Lower leg skin (tissue), 4 donors: ENCODE results near the gene TMEM212. TPM values are rescaled to one million over a fixed set of nuclear protein-coding genes. Genes with fewer than 3 reads are reported as not detected.

Source experiments
- DNase-seq, 2 donors: peaks; one replicate each; pipeline ENCODE4 v3.0.0-alpha.2; 2019; ENCODE audit warnings: low spot score in 2 of 2
- H3K4me3 ChIP-seq: fragments of 200-600 bp; sonication (generic); 2 replicates; pipeline ENCODE4 v1.5.1; 2017; ENCODE audit warnings: mild to moderate bottlenecking, low read depth; ENCODE audit not compliant: poor library complexity, severe bottlenecking
- CTCF ChIP-seq, 3 donors: fragments of 450-650 bp; IDR thresholded peaks; one replicate each; pipeline ENCODE4 v1.5.1; 2016; ENCODE audit warnings: antibody characterized with exemption in 3 of 3, mild to moderate bottlenecking in 3 of 3, moderate library complexity in 2 of 3
- POLR2A ChIP-seq, 2 donors: fragments of 450-650 bp; IDR thresholded peaks; one replicate each; pipeline ENCODE4 v1.6.1; 2016 to 2017; ENCODE audit warnings: antibody characterized with exemption in 2 of 2, mild to moderate bottlenecking in 1 of 2, moderate library complexity in 1 of 2
- WGBS, 2 donors: methylation state at CpG; one replicate each; pipeline ENCODE4 v1.1.5; 2018; 5-methylcytosine and 5-hydroxymethylcytosine counted together
- intact Hi-C: fragments of 100-400 bp; cut with DNase I; formaldehyde crosslinking; loops from one replicate; pipeline ENCODE4 v1.15.0; 2023; ENCODE audit warnings: low total_unique reads
- total RNA-seq, 4 donors: library from RNA; depleted of rRNA; stranded (reverse); fragments of >200 nt; gene quantifications; one replicate each; pipeline ENCODE4 v1.1.0, GENCODE V29; 2016

Gene TMEM212
- total RNA-seq, 4 donors from 2014 or later, result not detected

- TF ChIP-seq CTCF (IDR thresholded peaks at IDR 0.05) (no peak), POLR2A (IDR thresholded peaks at IDR 0.05) (no peak)
- intact Hi-C loops, result no loop called here
- 37 to 47% methylated on average over 2 of the region's 2 CpGs for WGBS, 2 donors
- no peak for DNase-seq
- H3K4me3 ChIP-seq, result no peak overlapping the region
Observed at GRCh38 chr3:171815973-171816595, 27.1 kb upstream of the TMEM212 start.

GRCh38 chr3:171817074-171817800, 25.9 kb upstream of the TMEM212 start:
- DNase-seq, result no peak
- 89% methylated on average over 4 of the region's 4 CpGs for WGBS, 2 donors
- H3K4me3 ChIP-seq, result no peak overlapping the region
- intact Hi-C loops, result no loop called here
- TF ChIP-seq POLR2A (IDR thresholded peaks at IDR 0.05) (no peak), CTCF (IDR thresholded peaks at IDR 0.05) (no peak)

GRCh38 chr3:171821044-171821443, 22.1 kb upstream of the TMEM212 start:
- no peak for DNase-seq
- TF ChIP-seq CTCF (IDR thresholded peaks at IDR 0.05), result no peak
- intact Hi-C loops, result no loop called here
- no peak overlapping the region for H3K4me3 ChIP-seq
- 72 to 80% methylated on average over 3 of the region's 3 CpGs for WGBS, 2 donors

- 66 to 67% methylated on average over 2 of the region's 2 CpGs for WGBS, 2 donors
- intact Hi-C loops, result no loop called here
- no peak for DNase-seq
- no peak overlapping the region for H3K4me3 ChIP-seq
- TF ChIP-seq CTCF (IDR thresholded peaks at IDR 0.05) (no peak), POLR2A (IDR thresholded peaks at IDR 0.05) (no peak)
Observed at GRCh38 chr3:171821778-171822358, 21.3 kb upstream of the TMEM212 start.

GRCh38 chr3:171822431-171823106, 20.6 kb upstream of the TMEM212 start:
- no peak overlapping the region for H3K4me3 ChIP-seq
- TF ChIP-seq POLR2A (IDR thresholded peaks at IDR 0.05) (no peak), CTCF (IDR thresholded peaks at IDR 0.05) (no peak)
- no peak for DNase-seq
- 74 to 94% methylated on average over 4 of the region's 4 CpGs for WGBS, 2 donors
- intact Hi-C loops, result no loop called here
